HEK293 (cell line): ENCODE results near the gene CEBPE.
A peak's percentile ranks its signal among the peaks of the same experiment; 100 is the strongest.

ENCODE experiments used
- CTCF ChIA-PET: fragments of 350-600 bp; formaldehyde crosslinking; extraction: SDS; loops from one replicate; lab custom pipeline; 2021; ENCODE audit warnings: antibody characterized with exemption; lab: Yijun Ruan, JAX
- POLR2A ChIA-PET: fragments of 300-600 bp; formaldehyde crosslinking; extraction: SDS; loops from one replicate; lab custom pipeline; 2020; ENCODE audit warnings: antibody characterized with exemption, inconsistent platforms; lab: Yijun Ruan, JAX
- H3K27ac ChIP-seq: fragments of 200-500 bp; sonication (Bioruptor generic); 2 replicates; pipeline ENCODE4 v1.5.1; 2014; ENCODE audit warnings: low read depth, low read length, control low read depth, inconsistent platforms; ENCODE audit errors: extremely low read depth
- H3K36me3 ChIP-seq, 2 experiments: fragments of 200-500 bp in 1 of 2; sonication (Bioruptor generic) in 1 of 2; 1 replicate in 1 of 2; 2 replicates in 1 of 2; pipeline ENCODE4 v1.5.1; 2014 to 2017; ENCODE audit warnings: inconsistent platforms in 2 of 2, low read length in 2 of 2; ENCODE audit not compliant: control insufficient read depth in 2 of 2, insufficient read depth in 1 of 2
- H3K4me1 ChIP-seq: fragments of 200-500 bp; sonication (Bioruptor generic); 2 replicates; pipeline ENCODE4 v1.5.1; 2014; ENCODE audit warnings: mild to moderate bottlenecking, low read length, inconsistent platforms; ENCODE audit not compliant: control insufficient read depth, insufficient read depth
- H3K4me3 ChIP-seq: 2 replicates; pipeline ENCODE4 v1.5.1; 2011; ENCODE audit warnings: low read depth, mild to moderate bottlenecking, control low read depth, low read length, moderate library complexity
- H3K9me3 ChIP-seq: fragments of 200-500 bp; sonication (Bioruptor generic); 2 replicates; pipeline ENCODE4 v1.5.1; 2014; ENCODE audit warnings: low read depth, low read length, inconsistent platforms; ENCODE audit not compliant: control insufficient read depth, insufficient read depth
- INSM2 ChIP-seq: fragments of 450-650 bp; formaldehyde crosslinking; IDR thresholded peaks from 2 replicates; pipeline ENCODE4 v1.5.1; 2016; ENCODE audit warnings: missing biosample characterization, missing genetic modification characterization
- KLF7 ChIP-seq: fragments of 450-650 bp; formaldehyde crosslinking; IDR thresholded peaks from 2 replicates; pipeline ENCODE4 v1.5.1; 2016; ENCODE audit warnings: missing biosample characterization, missing genetic modification characterization, borderline replicate concordance
- SCRT2 ChIP-seq: fragments of 450-650 bp; formaldehyde crosslinking; IDR thresholded peaks from 2 replicates; pipeline ENCODE4 v1.5.1; 2016; ENCODE audit warnings: missing biosample characterization, missing genetic modification characterization
- YY1 ChIP-seq: fragments of 450-650 bp; formaldehyde crosslinking; IDR thresholded peaks from 2 replicates; pipeline ENCODE4 v1.5.1; 2018; ENCODE audit warnings: missing biosample characterization, missing genetic modification characterization
- ZBTB8A ChIP-seq: fragments of 450-650 bp; formaldehyde crosslinking; IDR thresholded peaks from 2 replicates; pipeline ENCODE4 v1.5.1; 2016; ENCODE audit warnings: missing biosample characterization, missing genetic modification characterization
- ZEB2 ChIP-seq: fragments of 450-650 bp; formaldehyde crosslinking; IDR thresholded peaks from 2 replicates; pipeline ENCODE4 v1.5.1; 2016; ENCODE audit warnings: missing biosample characterization, missing genetic modification characterization
- ZIC2 ChIP-seq: fragments of 450-650 bp; formaldehyde crosslinking; IDR thresholded peaks from 2 replicates; pipeline ENCODE4 v1.5.1; 2016; ENCODE audit warnings: missing biosample characterization, missing genetic modification characterization
- ZNF10 ChIP-seq: fragments of 450-650 bp; formaldehyde crosslinking; IDR thresholded peaks from 2 replicates; pipeline ENCODE4 v1.5.1; 2017; ENCODE audit warnings: missing biosample characterization, missing genetic modification characterization
- ZNF148 ChIP-seq: fragments of 450-650 bp; formaldehyde crosslinking; IDR thresholded peaks from 2 replicates; pipeline ENCODE4 v1.5.0; 2017; ENCODE audit warnings: missing biosample characterization, missing genetic modification characterization, borderline replicate concordance
- ZNF311 ChIP-seq: fragments of 450-650 bp; formaldehyde crosslinking; IDR thresholded peaks from 2 replicates; pipeline ENCODE4 v1.5.1; 2017; ENCODE audit warnings: missing biosample characterization, missing genetic modification characterization, borderline replicate concordance
- ZNF362 ChIP-seq: fragments of 450-650 bp; formaldehyde crosslinking; IDR thresholded peaks from 2 replicates; pipeline ENCODE4 v1.5.1; 2016; ENCODE audit warnings: missing biosample characterization, missing genetic modification characterization
- ZNF449 ChIP-seq: fragments of 450-650 bp; formaldehyde crosslinking; IDR thresholded peaks from 2 replicates; pipeline ENCODE4 v1.5.1; 2017; ENCODE audit warnings: missing biosample characterization, mild to moderate bottlenecking, missing genetic modification characterization, moderate library complexity
- ZNF48 ChIP-seq: fragments of 450-650 bp; formaldehyde crosslinking; IDR thresholded peaks from 2 replicates; pipeline ENCODE4 v1.5.1; 2016; ENCODE audit warnings: missing biosample characterization, missing genetic modification characterization
- ZNF626 ChIP-seq: fragments of 450-650 bp; sonication (Bioruptor Pico); formaldehyde crosslinking; IDR thresholded peaks from 2 replicates; pipeline ENCODE4 v1.5.1; 2018; ENCODE audit warnings: missing biosample characterization, missing genetic modification characterization, inconsistent platforms
- ZNF654 ChIP-seq: fragments of 450-650 bp; formaldehyde crosslinking; IDR thresholded peaks from 2 replicates; pipeline ENCODE4 v1.5.1; 2016; ENCODE audit warnings: low read depth, missing biosample characterization, missing genetic modification characterization
- ZNF677 ChIP-seq: fragments of 450-650 bp; IDR thresholded peaks from 2 replicates; pipeline ENCODE4 v1.5.0; 2018; ENCODE audit warnings: missing biosample characterization, mild to moderate bottlenecking, missing genetic modification characterization, moderate library complexity
- ZNF704 ChIP-seq: fragments of 450-650 bp; formaldehyde crosslinking; IDR thresholded peaks from 2 replicates; pipeline ENCODE4 v1.5.1; 2016; ENCODE audit warnings: missing biosample characterization, missing genetic modification characterization

CEBPE gene

GRCh38 chr14:23115039-23115731 lies 3.9 kb downstream of the CEBPE start:
- no peak overlapping the region for H3K27ac ChIP-seq
- CTCF ChIA-PET: interaction anchor here (0.6 to 3.3 kb wide), 5 partner anchors 47 to 279 kb away, joined by 3 to 16 read pairs (median 4); no protein-coding TSS in a partner anchor
- H3K4me1 ChIP-seq: no peaks in the 10 kb centered on the region; the same call in 1 of the 2 replicates
- TF ChIP-seq KLF7 (tag by site-specific recombination) (no peak), ZNF362 (tag by site-specific recombination) (no peak), ZNF148 (tag by site-specific recombination) (no peak), ZNF48 (tag by site-specific recombination) (no peak), ZNF311 (no peak), ZNF626 (no peak), ZNF654 (no peak), ZEB2 (0 out of 2 replicates have a peak, but pooled peaks have one; percentile 9), ZNF10 (tag by site-specific recombination) (no peak), ZBTB8A (0 out of 2 replicates have a peak, but pooled peaks have one; percentile 9), SCRT2 (peak; percentile 98), YY1 (tag by site-specific recombination) (no peak), ZNF449 (tag by site-specific recombination) (no peak), ZIC2 (tag by site-specific recombination) (peak; percentile 62; the same call in 1 of the 2 replicates), INSM2 (tag by site-specific recombination) (0 out of 2 replicates have a peak, but pooled peaks have one; percentile 21), ZNF704 (no peak), ZNF677 (tag by site-specific recombination) (no peak)
- H3K9me3 ChIP-seq: no peaks in the 10 kb centered on the region
- POLR2A ChIA-PET: interaction anchor here (1.8 kb wide), 1 partner anchor 20 kb away, joined by 9 read pairs; the partner anchor contains the start of genes ACIN1 and C14orf119
- H3K4me3 ChIP-seq: no peak overlapping the region
- no peaks in the 10 kb centered on the region for H3K36me3 ChIP-seq
